Hepatocyte (in vitro differentiated cells): ENCODE measurements around the gene CSMD2.

Experiments
- CTCF ChIP-seq: fragments of 200-600 bp; sonication (generic); IDR thresholded peaks from 2 replicates; pipeline ENCODE4 v1.5.1; 2016; ENCODE audit warnings: antibody characterized with exemption, mild to moderate bottlenecking; ENCODE audit not compliant: poor library complexity
- EZH2 ChIP-seq: fragments of 200-600 bp; sonication (generic); IDR thresholded peaks from 2 replicates; pipeline ENCODE4 v1.6.1; 2016; ENCODE audit warnings: antibody characterized with exemption, mild to moderate bottlenecking, borderline replicate concordance

GRCh38 chr1:33810571-33810970, 354.5 kb downstream of the CSMD2 start:
- no peak for TF ChIP-seq CTCF
- no peak for TF ChIP-seq EZH2
